WTC11 (cell line): ENCODE measurements around the gene METTL15.

Source experiments
- CDX4 ChIP-seq: fragments of 250-450 bp; sonication (Bioruptor Pico); IDR thresholded peaks from 2 replicates; pipeline ENCODE4 v1.9.0; 2021; ENCODE audit warnings: moderate library complexity, mild to moderate bottlenecking, inconsistent platforms, borderline replicate concordance
- ESRRA ChIP-seq: sonication (generic); formaldehyde crosslinking; IDR thresholded peaks from 2 replicates; pipeline ENCODE4 v1.8.1; 2022; ENCODE audit warnings: mild to moderate bottlenecking, missing genetic modification reagents, borderline replicate concordance
- FOXP1 ChIP-seq: sonication (generic); formaldehyde crosslinking; IDR thresholded peaks from 2 replicates; pipeline ENCODE4 v1.8.0; 2022; ENCODE audit warnings: missing genetic modification reagents, mild to moderate bottlenecking, moderate library complexity, borderline replicate concordance
- MXD4 ChIP-seq: fragments of 250-450 bp; sonication (Bioruptor Pico); IDR thresholded peaks from 2 replicates; pipeline ENCODE4 v1.8.0; 2021; ENCODE audit warnings: mild to moderate bottlenecking, moderate library complexity, borderline replicate concordance
- NFE2L1 ChIP-seq: sonication (generic); formaldehyde crosslinking; IDR thresholded peaks from 2 replicates; pipeline ENCODE4 v1.8.1; 2023; ENCODE audit warnings: missing genetic modification reagents
- NR1H2 ChIP-seq: sonication (generic); formaldehyde crosslinking; IDR thresholded peaks from 2 replicates; pipeline ENCODE4 v1.9.0; 2021; ENCODE audit warnings: mild to moderate bottlenecking, moderate library complexity, missing genetic modification reagents
- RELA ChIP-seq: sonication (generic); formaldehyde crosslinking; IDR thresholded peaks from 2 replicates; pipeline ENCODE4 v1.8.1; 2022; ENCODE audit warnings: missing genetic modification reagents, mild to moderate bottlenecking, borderline replicate concordance
- ZNF121 ChIP-seq: sonication (generic); formaldehyde crosslinking; IDR thresholded peaks from 2 replicates; pipeline ENCODE4 v1.8.0; 2023; ENCODE audit warnings: missing genetic modification reagents
- ZNF396 ChIP-seq: fragments of 250-450 bp; sonication (Bioruptor Pico); IDR thresholded peaks from 2 replicates; pipeline ENCODE4 v1.8.0; 2021; ENCODE audit warnings: mild to moderate bottlenecking, moderate library complexity, borderline replicate concordance
- TF ChIP-seq, protein P1 (sequence below): fragments of 200-600 bp; IDR thresholded peaks from 2 replicates; pipeline ENCODE4 v1.8.0; 2022; ENCODE audit warnings: antibody characterized with exemption
- TF ChIP-seq, protein P2 (sequence below): sonication (generic); formaldehyde crosslinking; conservative IDR thresholded peaks from 2 replicates; pipeline ENCODE4 v1.8.1; 2023; ENCODE audit warnings: mild to moderate bottlenecking, low read depth, missing genetic modification reagents, moderate library complexity
- TF ChIP-seq, protein P3 (sequence below): fragments of 250-450 bp; sonication (Bioruptor Pico); IDR thresholded peaks from 2 replicates; pipeline ENCODE4 v1.8.0; 2021; ENCODE audit warnings: mild to moderate bottlenecking
- TF ChIP-seq, protein P4 (sequence below): sonication (generic); formaldehyde crosslinking; IDR thresholded peaks from 2 replicates; pipeline ENCODE4 v1.8.0; 2022; ENCODE audit warnings: mild to moderate bottlenecking, missing genetic modification reagents

DNA sequence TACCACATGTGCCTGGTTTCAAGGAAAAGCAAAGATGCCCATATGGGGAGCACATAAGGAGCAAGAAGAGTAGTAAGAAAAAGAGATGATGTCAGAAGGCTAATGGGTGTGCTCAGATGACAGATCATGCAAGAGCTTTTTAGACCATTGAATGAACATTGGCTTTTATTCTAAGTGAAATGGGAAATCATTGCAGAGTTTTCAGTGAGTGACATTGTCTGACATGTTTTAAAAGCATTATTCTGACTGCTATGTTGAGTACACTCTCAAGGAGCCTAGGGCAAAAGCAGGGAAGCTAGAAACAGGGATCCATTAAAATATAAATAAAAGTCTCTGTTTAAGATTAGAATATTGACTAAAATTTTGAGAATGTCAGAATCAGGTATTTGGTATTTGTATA, 133.6 kb downstream of the METTL15 start:
- TF ChIP-seq CDX4: no peak
- TF ChIP-seq, protein P1, sequence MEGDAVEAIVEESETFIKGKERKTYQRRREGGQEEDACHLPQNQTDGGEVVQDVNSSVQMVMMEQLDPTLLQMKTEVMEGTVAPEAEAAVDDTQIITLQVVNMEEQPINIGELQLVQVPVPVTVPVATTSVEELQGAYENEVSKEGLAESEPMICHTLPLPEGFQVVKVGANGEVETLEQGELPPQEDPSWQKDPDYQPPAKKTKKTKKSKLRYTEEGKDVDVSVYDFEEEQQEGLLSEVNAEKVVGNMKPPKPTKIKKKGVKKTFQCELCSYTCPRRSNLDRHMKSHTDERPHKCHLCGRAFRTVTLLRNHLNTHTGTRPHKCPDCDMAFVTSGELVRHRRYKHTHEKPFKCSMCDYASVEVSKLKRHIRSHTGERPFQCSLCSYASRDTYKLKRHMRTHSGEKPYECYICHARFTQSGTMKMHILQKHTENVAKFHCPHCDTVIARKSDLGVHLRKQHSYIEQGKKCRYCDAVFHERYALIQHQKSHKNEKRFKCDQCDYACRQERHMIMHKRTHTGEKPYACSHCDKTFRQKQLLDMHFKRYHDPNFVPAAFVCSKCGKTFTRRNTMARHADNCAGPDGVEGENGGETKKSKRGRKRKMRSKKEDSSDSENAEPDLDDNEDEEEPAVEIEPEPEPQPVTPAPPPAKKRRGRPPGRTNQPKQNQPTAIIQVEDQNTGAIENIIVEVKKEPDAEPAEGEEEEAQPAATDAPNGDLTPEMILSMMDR: no peak
- TF ChIP-seq, protein P2, sequence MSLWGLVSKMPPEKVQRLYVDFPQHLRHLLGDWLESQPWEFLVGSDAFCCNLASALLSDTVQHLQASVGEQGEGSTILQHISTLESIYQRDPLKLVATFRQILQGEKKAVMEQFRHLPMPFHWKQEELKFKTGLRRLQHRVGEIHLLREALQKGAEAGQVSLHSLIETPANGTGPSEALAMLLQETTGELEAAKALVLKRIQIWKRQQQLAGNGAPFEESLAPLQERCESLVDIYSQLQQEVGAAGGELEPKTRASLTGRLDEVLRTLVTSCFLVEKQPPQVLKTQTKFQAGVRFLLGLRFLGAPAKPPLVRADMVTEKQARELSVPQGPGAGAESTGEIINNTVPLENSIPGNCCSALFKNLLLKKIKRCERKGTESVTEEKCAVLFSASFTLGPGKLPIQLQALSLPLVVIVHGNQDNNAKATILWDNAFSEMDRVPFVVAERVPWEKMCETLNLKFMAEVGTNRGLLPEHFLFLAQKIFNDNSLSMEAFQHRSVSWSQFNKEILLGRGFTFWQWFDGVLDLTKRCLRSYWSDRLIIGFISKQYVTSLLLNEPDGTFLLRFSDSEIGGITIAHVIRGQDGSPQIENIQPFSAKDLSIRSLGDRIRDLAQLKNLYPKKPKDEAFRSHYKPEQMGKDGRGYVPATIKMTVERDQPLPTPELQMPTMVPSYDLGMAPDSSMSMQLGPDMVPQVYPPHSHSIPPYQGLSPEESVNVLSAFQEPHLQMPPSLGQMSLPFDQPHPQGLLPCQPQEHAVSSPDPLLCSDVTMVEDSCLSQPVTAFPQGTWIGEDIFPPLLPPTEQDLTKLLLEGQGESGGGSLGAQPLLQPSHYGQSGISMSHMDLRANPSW (CRISPR knock-in tag): no peak
- no peak for TF ChIP-seq ESRRA (CRISPR knock-in tag)
- TF ChIP-seq NFE2L1: no peak
- no peak for TF ChIP-seq MXD4
- TF ChIP-seq FOXP1 (CRISPR knock-in tag): no peak
- TF ChIP-seq, protein P3, sequence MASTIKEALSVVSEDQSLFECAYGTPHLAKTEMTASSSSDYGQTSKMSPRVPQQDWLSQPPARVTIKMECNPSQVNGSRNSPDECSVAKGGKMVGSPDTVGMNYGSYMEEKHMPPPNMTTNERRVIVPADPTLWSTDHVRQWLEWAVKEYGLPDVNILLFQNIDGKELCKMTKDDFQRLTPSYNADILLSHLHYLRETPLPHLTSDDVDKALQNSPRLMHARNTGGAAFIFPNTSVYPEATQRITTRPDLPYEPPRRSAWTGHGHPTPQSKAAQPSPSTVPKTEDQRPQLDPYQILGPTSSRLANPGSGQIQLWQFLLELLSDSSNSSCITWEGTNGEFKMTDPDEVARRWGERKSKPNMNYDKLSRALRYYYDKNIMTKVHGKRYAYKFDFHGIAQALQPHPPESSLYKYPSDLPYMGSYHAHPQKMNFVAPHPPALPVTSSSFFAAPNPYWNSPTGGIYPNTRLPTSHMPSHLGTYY: no peak
- no peak for TF ChIP-seq RELA (CRISPR knock-in tag)
- TF ChIP-seq ZNF121: no peak
- no peak for TF ChIP-seq ZNF396 (CRISPR knock-in tag)
- TF ChIP-seq, protein P4, sequence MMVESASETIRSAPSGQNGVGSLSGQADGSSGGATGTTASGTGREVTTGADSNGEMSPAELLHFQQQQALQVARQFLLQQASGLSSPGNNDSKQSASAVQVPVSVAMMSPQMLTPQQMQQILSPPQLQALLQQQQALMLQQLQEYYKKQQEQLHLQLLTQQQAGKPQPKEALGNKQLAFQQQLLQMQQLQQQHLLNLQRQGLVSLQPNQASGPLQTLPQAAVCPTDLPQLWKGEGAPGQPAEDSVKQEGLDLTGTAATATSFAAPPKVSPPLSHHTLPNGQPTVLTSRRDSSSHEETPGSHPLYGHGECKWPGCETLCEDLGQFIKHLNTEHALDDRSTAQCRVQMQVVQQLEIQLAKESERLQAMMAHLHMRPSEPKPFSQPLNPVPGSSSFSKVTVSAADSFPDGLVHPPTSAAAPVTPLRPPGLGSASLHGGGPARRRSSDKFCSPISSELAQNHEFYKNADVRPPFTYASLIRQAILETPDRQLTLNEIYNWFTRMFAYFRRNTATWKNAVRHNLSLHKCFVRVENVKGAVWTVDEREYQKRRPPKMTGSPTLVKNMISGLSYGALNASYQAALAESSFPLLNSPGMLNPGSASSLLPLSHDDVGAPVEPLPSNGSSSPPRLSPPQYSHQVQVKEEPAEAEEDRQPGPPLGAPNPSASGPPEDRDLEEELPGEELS (CRISPR knock-in tag): no peak
- no peak for TF ChIP-seq NR1H2
